Mesendoderm (in vitro differentiated cells): ENCODE results near the gene RAB40AL.

ENCODE experiments used
- DNase-seq: peaks from one replicate; pipeline ENCODE4 v3.0.0; 2013
- H2AK5ac ChIP-seq: 2 replicates; pipeline ENCODE4 v1.6.1; 2013; ENCODE audit warnings: low read length, inconsistent platforms
- H2BK120ac ChIP-seq: 2 replicates; pipeline ENCODE4 v1.6.1; 2013; ENCODE audit warnings: low read depth, mild to moderate bottlenecking, low read length, moderate library complexity, mixed read lengths
- H2BK15ac ChIP-seq: replicated peaks from 2 replicates; pipeline ENCODE4 v1.6.1; 2013; ENCODE audit warnings: low read depth, mild to moderate bottlenecking, moderate library complexity
- H2BK5ac ChIP-seq: 2 replicates; pipeline ENCODE4 v1.6.1; 2013; ENCODE audit warnings: low read length, inconsistent platforms
- H3K18ac ChIP-seq: 2 replicates; pipeline ENCODE4 v1.6.1; 2013; ENCODE audit warnings: mild to moderate bottlenecking, low read length, mixed read lengths
- H3K23ac ChIP-seq: one replicate; pipeline ENCODE4 v1.6.1; 2013; ENCODE audit warnings: low read length
- H3K27ac ChIP-seq: 2 replicates; pipeline ENCODE4 v1.5.1; 2013; ENCODE audit warnings: low read depth, mild to moderate bottlenecking, inconsistent platforms, low read length, moderate library complexity
- H3K27me3 ChIP-seq: 2 replicates; pipeline ENCODE4 v1.6.1; 2013; ENCODE audit warnings: low read length, control low read depth, mild to moderate bottlenecking, inconsistent platforms; ENCODE audit not compliant: insufficient read depth, poor library complexity
- H3K36me3 ChIP-seq: 2 replicates; pipeline ENCODE4 v1.6.1; 2013; ENCODE audit warnings: low read length, inconsistent platforms; ENCODE audit not compliant: control insufficient read depth, insufficient read depth
- H3K4ac ChIP-seq: one replicate; pipeline ENCODE4 v1.6.1; 2013; ENCODE audit warnings: low read depth, mild to moderate bottlenecking, low read length, moderate library complexity
- H3K4me1 ChIP-seq: 2 replicates; pipeline ENCODE4 v1.6.1; 2013; ENCODE audit warnings: low read depth, low read length, inconsistent platforms; ENCODE audit not compliant: control insufficient read depth
- H3K4me2 ChIP-seq: 2 replicates; pipeline ENCODE4 v1.6.1; 2013; ENCODE audit warnings: low read length
- H3K4me3 ChIP-seq: 2 replicates; pipeline ENCODE4 v1.5.1; 2013; ENCODE audit warnings: mild to moderate bottlenecking, low read length
- H3K56ac ChIP-seq: one replicate; pipeline ENCODE4 v1.6.1; 2013; ENCODE audit warnings: low read length
- H3K79me1 ChIP-seq: 2 replicates; pipeline ENCODE4 v1.6.1; 2013; ENCODE audit warnings: low read length, inconsistent platforms
- H3K79me2 ChIP-seq: 2 replicates; pipeline ENCODE4 v1.6.1; 2013; ENCODE audit warnings: mild to moderate bottlenecking, low read length; ENCODE audit not compliant: control insufficient read depth, insufficient read depth
- H3K9ac ChIP-seq: 2 replicates; pipeline ENCODE4 v1.6.1; 2013; ENCODE audit warnings: low read length, inconsistent platforms
- H4K5ac ChIP-seq: one replicate; pipeline ENCODE4 v1.6.1; 2013; ENCODE audit warnings: low read length
- H4K8ac ChIP-seq: one replicate; pipeline ENCODE4 v1.6.1; 2013; ENCODE audit warnings: low read depth, mild to moderate bottlenecking, control low read depth, low read length, moderate library complexity
- WGBS: extraction: QIAGEN DNeasy Blood & Tissue Kit; methylation state at CpG from one replicate; pipeline ENCODE4 v1.1.7; 2013; ENCODE audit warnings: low lambda C conversion rate, missing lambda C conversion rate; ENCODE audit not compliant: insufficient coverage; ENCODE audit errors: extremely low coverage; 5-methylcytosine and 5-hydroxymethylcytosine counted together

Gene RAB40AL

GRCh38 chrX:102985192-102985591 is 48.1 kb downstream of the RAB40AL start:
- Histone ChIP-seq H3K27me3 (no peaks in the 10 kb centered on the region), H3K79me1 (no peaks in the 10 kb centered on the region), H3K4me1 (no peaks in the 10 kb centered on the region), H3K4me3 (no peak overlapping the region), H3K23ac (no peak overlapping the region), H2BK5ac (no peak overlapping the region), H3K4me2 (no peak overlapping the region), H3K56ac (no peak overlapping the region), H4K8ac (no peak overlapping the region), H3K79me2 (no peaks in the 10 kb centered on the region), H2BK15ac (no peak overlapping the region), H2AK5ac (no peak overlapping the region), H3K4ac (no peak overlapping the region), H3K27ac (no peak overlapping the region), H2BK120ac (no peak overlapping the region), H4K5ac (no peak overlapping the region), H3K18ac (no peak overlapping the region), H3K9ac (no peak overlapping the region), H3K36me3 (no peaks in the 10 kb centered on the region)
- no peak for DNase-seq
- no CpG with 5 or more reads among the region's 3 CpGs for WGBS
